HCT116 (cell line): ENCODE results near the gene ZNF678. TPM values are rescaled to one million over a fixed set of nuclear protein-coding genes. Genes with fewer than 3 reads are reported as not detected.
"Not testable (repeated sequence)": the region's sequence is repeated elsewhere in the genome, so short reads cannot be mapped to it uniquely, and the experiment has no call there.

Experiments
- ATAC-seq: fragments of 200-7000 bp; cut with Tn5 transposase; 2 replicates; pipeline ENCODE4 v1.9.1; 2020; ENCODE audit warnings: mild to moderate bottlenecking, moderate library complexity
- BruUV-seq: library from RNA; stranded (reverse); fragments of 400-500 nt; replicated peaks from 2 replicates; lab custom pipeline; 2021; lab: Mats Ljungman, UMichigan
- CTCF ChIA-PET: fragments of 300-600 bp; sonication (Branson Sonifier 250); formaldehyde crosslinking; loops from one replicate; lab custom pipeline; 2021; ENCODE audit warnings: antibody characterized with exemption; lab: Charles Lee
- POLR2A ChIA-PET: fragments of 300-600, 350-600 bp; sonication (Branson Sonifier 250); formaldehyde crosslinking; loops from one replicate; lab custom pipeline; 2021; ENCODE audit warnings: antibody characterized with exemption; lab: Charles Lee
- RAD21 ChIA-PET, 2 experiments: fragments of 300-600 bp; sonication (Branson Sonifier 250); formaldehyde crosslinking; loops; one replicate each; lab custom pipeline; 2023; ENCODE audit warnings: low total read pairs in 2 of 2; ENCODE audit not compliant: uncharacterized antibody in 2 of 2, unreplicated experiment in 2 of 2, low non-redundant PET in 1 of 2; lab: Charles Lee
- DNase-seq: peaks from one replicate; pipeline ENCODE4 v3.0.0-alpha.2; 2010; ENCODE audit warnings: low read depth, low spot score
- H2AFZ ChIP-seq: fragments of 200-600 bp; shearing (Covaris generic), sonication (generic); 2 replicates; pipeline ENCODE4 v1.6.1; 2017; ENCODE audit warnings: low read depth, mixed run types, mixed read lengths, antibody characterized with exemption, low read length; ENCODE audit not compliant: poor library complexity, severe bottlenecking
- H3K27ac ChIP-seq: 2 replicates; pipeline ENCODE4 v1.5.1; 2012; ENCODE audit warnings: low read depth, low read length
- H3K27me3 ChIP-seq: fragments of 200-600 bp; sonication (generic); 2 replicates; pipeline ENCODE4 v1.6.1; 2016; ENCODE audit warnings: mixed run types, low read length, mixed read lengths; ENCODE audit not compliant: insufficient read depth
- H3K36me3 ChIP-seq, 2 experiments: fragments of 200-500 bp in 1 of 2; fragments of 200-600 bp in 1 of 2; sonication (Bioruptor generic) in 1 of 2; sonication (generic) in 1 of 2; 2 replicates each; pipeline versions ENCODE4 v1.5.1 to v1.6.1; 2014 to 2016; ENCODE audit warnings: low read length in 2 of 2, inconsistent platforms in 1 of 2, mixed read lengths in 1 of 2, mixed run types in 1 of 2; ENCODE audit not compliant: insufficient read depth in 2 of 2, control insufficient read depth in 1 of 2
- H3K4me1 ChIP-seq, 2 experiments: fragments of 200-600 bp in 1 of 2; sonication (generic) in 1 of 2; 2 replicates each; pipeline versions ENCODE4 v1.5.1 to v1.6.1; 2012 to 2017; ENCODE audit warnings: low read length in 2 of 2, inconsistent platforms in 1 of 2, mild to moderate bottlenecking in 1 of 2, mixed read lengths in 1 of 2, mixed run types in 1 of 2, moderate library complexity in 1 of 2; ENCODE audit not compliant: insufficient read depth in 2 of 2, control insufficient read depth in 1 of 2
- H3K4me2 ChIP-seq: fragments of 200-600 bp; sonication (generic); 2 replicates; pipeline ENCODE4 v1.6.1; 2017; ENCODE audit warnings: mixed run types, low read length, mixed read lengths
- H3K4me3 ChIP-seq, 2 experiments: fragments of 200-600 bp in 1 of 2; sonication (generic) in 1 of 2; replicated peaks in 1 of 2; 2 replicates each; pipeline ENCODE4 v1.5.1; 2011 to 2016; ENCODE audit warnings: low read length in 2 of 2, control low read depth in 1 of 2, low read depth in 1 of 2, mild to moderate bottlenecking in 1 of 2, mixed read lengths in 1 of 2, mixed run types in 1 of 2
- H3K79me2 ChIP-seq: fragments of 200-600 bp; sonication (generic); 2 replicates; pipeline ENCODE4 v1.6.1; 2017; ENCODE audit warnings: mild to moderate bottlenecking, mixed run types, low read length, moderate library complexity, mixed read lengths; ENCODE audit not compliant: insufficient read depth
- H3K9ac ChIP-seq: fragments of 200-600 bp; sonication (generic); 2 replicates; pipeline ENCODE4 v1.6.1; 2016; ENCODE audit warnings: low read length, mixed read lengths
- H3K9me2 ChIP-seq: fragments of 200-600 bp; sonication (generic), shearing (Covaris generic); 2 replicates; pipeline ENCODE4 v1.6.1; 2017; ENCODE audit warnings: mixed run types, mild to moderate bottlenecking, moderate library complexity; ENCODE audit not compliant: insufficient read depth
- H3K9me3 ChIP-seq, 2 experiments: fragments of 200-500 bp in 1 of 2; fragments of 200-600 bp in 1 of 2; sonication (Bioruptor generic) in 1 of 2; sonication (generic) in 1 of 2; 2 replicates each; pipeline ENCODE4 v1.6.1; 2014 to 2017; ENCODE audit warnings: low read length in 2 of 2, mixed read lengths in 2 of 2, inconsistent platforms in 1 of 2, low read depth in 1 of 2, mild to moderate bottlenecking in 1 of 2, mixed run types in 1 of 2, moderate library complexity in 1 of 2; ENCODE audit not compliant: control insufficient read depth in 1 of 2, insufficient read depth in 1 of 2
- H4K20me1 ChIP-seq: fragments of 200-600 bp; sonication (generic), shearing (Covaris generic); 2 replicates; pipeline ENCODE4 v1.6.1; 2017; ENCODE audit warnings: mixed run types, mild to moderate bottlenecking, moderate library complexity; ENCODE audit not compliant: insufficient read depth
- CBX3 ChIP-seq: IDR thresholded peaks from 2 replicates; pipeline ENCODE4 v1.6.1; 2012; ENCODE audit warnings: low read depth
- EZH2 ChIP-seq: fragments of 200-600 bp; sonication (generic); IDR thresholded peaks from 2 replicates; pipeline ENCODE4 v1.6.1; 2017; ENCODE audit warnings: antibody characterized with exemption, mixed run types
- FOSL1 ChIP-seq: IDR thresholded peaks from 2 replicates; pipeline ENCODE4 v1.6.1; 2012; ENCODE audit warnings: low read depth
- POLR2A ChIP-seq: IDR thresholded peaks from 2 replicates; pipeline ENCODE4 v1.7.0; 2011; ENCODE audit warnings: borderline replicate concordance; ENCODE audit not compliant: insufficient read depth, insufficient read length; ENCODE audit errors: extremely low read depth
- REST ChIP-seq: IDR thresholded peaks from 2 replicates; pipeline ENCODE4 v1.6.1; 2012; ENCODE audit warnings: low read depth
- ZBTB33 ChIP-seq: IDR thresholded peaks from 2 replicates; pipeline ENCODE4 v1.6.1; 2011; ENCODE audit warnings: mild to moderate bottlenecking, low read length, moderate library complexity; ENCODE audit not compliant: insufficient replicate concordance; ENCODE audit errors: extremely low read depth
- intact Hi-C: fragments of 100-400 bp; cut with micrococcal nuclease; formaldehyde crosslinking; loops from 2 replicates; pipeline ENCODE4 v1.10.0; 2022
- total RNA-seq: library from RNA; stranded (reverse); gene quantifications from one replicate; pipeline ENCODE4 v1.2.1, GENCODE V29; 2021; ENCODE audit not compliant: unreplicated experiment

The ZNF678 gene
- total RNA-seq, 1 experiment from 2014 or later = 6.1 TPM

- no peak for TF ChIP-seq REST
- TF ChIP-seq FOSL1 = no peak
- no peak for TF ChIP-seq ZBTB33
- TF ChIP-seq CBX3 = no peak
- TF ChIP-seq EZH2 = no peak
- no peak for TF ChIP-seq POLR2A
Observed at GRCh38 chr1:227709451-227709850, 146.1 kb downstream of the ZNF678 start (continued).

- RAD21 ChIA-PET, H3K9me2 ChIP-seq, H3K4me1 ChIP-seq, H3K27me3 ChIP-seq, H2AFZ ChIP-seq, intact Hi-C loops, H4K20me1 ChIP-seq, BruUV-seq, H3K36me3 ChIP-seq, H3K4me2 ChIP-seq, H3K9ac ChIP-seq, CTCF ChIA-PET, H3K4me3 ChIP-seq, POLR2A ChIA-PET, H3K79me2 ChIP-seq, H3K27ac ChIP-seq, ATAC-seq, DNase-seq, H3K9me3 ChIP-seq: not testable (repeated sequence)
Observed at GRCh38 chr1:227710474-227710873, 147.1 kb downstream of the ZNF678 start.
